ENCODE results near the gene NOTCH2. TPM values are rescaled to one million over a fixed set of nuclear protein-coding genes. Genes with fewer than 3 reads are reported as not detected.
"Not testable (repeated sequence)": the region's sequence is repeated elsewhere in the genome, so short reads cannot be mapped to it uniquely, and the experiment has no call there.

Gene NOTCH2
- total RNA-seq, 1 donor from 2014 or later: 34.8 TPM

- intact Hi-C loops (cut with DNase I); DNase-seq (ENCODE audit: low spot score): not testable (repeated sequence)
Observed at GRCh38 chr1:120090830-120091229, 21.4 kb upstream of the NOTCH2 start.

- intact Hi-C loops (cut with DNase I): not testable (repeated sequence)
Observed at GRCh38 chr1:120087959-120088358, 18.5 kb upstream of the NOTCH2 start.

GRCh38 chr1:120069920-120070214 is 405 bp upstream of the NOTCH2 start:
- intact Hi-C loops (cut with DNase I); DNase-seq (ENCODE audit: low spot score): not testable (repeated sequence)

More at GRCh38 chr1:120087959-120088358, 18.5 kb upstream of the NOTCH2 start:
- DNase-seq (ENCODE audit: low spot score): not testable (repeated sequence)

GRCh38 chr1:120068683-120069066 is 787 bp downstream of the NOTCH2 start:
- intact Hi-C loops (cut with DNase I); DNase-seq (ENCODE audit: low spot score): not testable (repeated sequence)

- intact Hi-C loops (cut with DNase I); DNase-seq (ENCODE audit: low spot score): not testable (repeated sequence)
Observed at GRCh38 chr1:120048208-120048607, 21.3 kb downstream of the NOTCH2 start.

- DNase-seq (ENCODE audit: low spot score); intact Hi-C loops (cut with DNase I): not testable (repeated sequence)
Observed at GRCh38 chr1:120041771-120042170, 27.7 kb downstream of the NOTCH2 start.

- intact Hi-C loops (cut with DNase I); DNase-seq (ENCODE audit: low spot score): not testable (repeated sequence)
Observed at GRCh38 chr1:120032253-120032652, 37.2 kb downstream of the NOTCH2 start.

- intact Hi-C loops (cut with DNase I); DNase-seq (ENCODE audit: low spot score): not testable (repeated sequence)
Observed at GRCh38 chr1:120023791-120024190, 45.7 kb downstream of the NOTCH2 start.

GRCh38 chr1:120014978-120015377 is 54.5 kb downstream of the NOTCH2 start:
- intact Hi-C loops (cut with DNase I); DNase-seq (ENCODE audit: low spot score): not testable (repeated sequence)

GRCh38 chr1:120008320-120008719 is 61.1 kb downstream of the NOTCH2 start:
- intact Hi-C loops (cut with DNase I); DNase-seq (ENCODE audit: low spot score): not testable (repeated sequence)

- intact Hi-C loops (cut with DNase I): not testable (repeated sequence)
Observed at GRCh38 chr1:120007850-120008249, 61.6 kb downstream of the NOTCH2 start.

GRCh38 chr1:120001035-120001434 is 68.4 kb downstream of the NOTCH2 start:
- intact Hi-C loops (cut with DNase I); DNase-seq (ENCODE audit: low spot score): not testable (repeated sequence)

More at GRCh38 chr1:120007850-120008249, 61.6 kb downstream of the NOTCH2 start:
- not testable (repeated sequence) for DNase-seq (ENCODE audit: low spot score)

- DNase-seq (ENCODE audit: low spot score); intact Hi-C loops (cut with DNase I): not testable (repeated sequence)
Observed at GRCh38 chr1:119996731-119997312, 72.6 kb downstream of the NOTCH2 start.

GRCh38 chr1:119995975-119996374 is 73.5 kb downstream of the NOTCH2 start:
- intact Hi-C loops (cut with DNase I); DNase-seq (ENCODE audit: low spot score): not testable (repeated sequence)

- intact Hi-C loops (cut with DNase I): no loop called here
- no peak for DNase-seq (ENCODE audit: low spot score)
Observed at GRCh38 chr1:119988306-119989062, 81.0 kb downstream of the NOTCH2 start.

GRCh38 chr1:119987686-119988085 is 81.8 kb downstream of the NOTCH2 start:
- no peak for DNase-seq (ENCODE audit: low spot score)
- intact Hi-C loops (cut with DNase I): no loop called here

GRCh38 chr1:119987112-119987511 is 82.3 kb downstream of the NOTCH2 start:
- intact Hi-C loops (cut with DNase I): no loop called here
- no peak for DNase-seq (ENCODE audit: low spot score)

- intact Hi-C loops (cut with DNase I): no loop called here
- no peak for DNase-seq (ENCODE audit: low spot score)
Observed at GRCh38 chr1:119986007-119986497, 83.4 kb downstream of the NOTCH2 start.

GRCh38 chr1:119984771-119985170 is 84.7 kb downstream of the NOTCH2 start:
- no peak for DNase-seq (ENCODE audit: low spot score)
- intact Hi-C loops (cut with DNase I): no loop called here

- no peak for DNase-seq (ENCODE audit: low spot score)
Observed at GRCh38 chr1:119981986-119982815, 87.3 kb downstream of the NOTCH2 start.

More at GRCh38 chr1:119981986-119982815, 87.3 kb downstream of the NOTCH2 start:
- intact Hi-C loops (cut with DNase I): no loop called here
